HUES48 (cell line): ENCODE measurements around the gene CEP128.

ENCODE experiments used
- H3K27ac ChIP-seq: one replicate; pipeline ENCODE4 v1.7.0; 2013; ENCODE audit warnings: low read depth, low read length, inconsistent platforms
- H3K27me3 ChIP-seq: 2 replicates; pipeline ENCODE4 v1.6.1; 2013; ENCODE audit warnings: mild to moderate bottlenecking, low read length; ENCODE audit not compliant: control insufficient read depth, insufficient read depth
- H3K36me3 ChIP-seq: 2 replicates; pipeline ENCODE4 v1.6.1; 2013; ENCODE audit warnings: low read length; ENCODE audit not compliant: control insufficient read depth, insufficient read depth
- H3K4me1 ChIP-seq: 2 replicates; pipeline ENCODE4 v1.6.1; 2013; ENCODE audit warnings: mild to moderate bottlenecking, low read length; ENCODE audit not compliant: control insufficient read depth, insufficient read depth
- H3K4me3 ChIP-seq: 2 replicates; pipeline ENCODE4 v1.5.1; 2013; ENCODE audit warnings: mild to moderate bottlenecking, low read depth, low read length
- H3K9ac ChIP-seq: 2 replicates; pipeline ENCODE4 v1.6.1; 2013; ENCODE audit warnings: mild to moderate bottlenecking, low read depth, low read length, moderate library complexity
- H3K9me3 ChIP-seq: 2 replicates; pipeline ENCODE4 v1.6.1; 2013; ENCODE audit warnings: low read length; ENCODE audit not compliant: control insufficient read depth, insufficient read depth

CEP128 gene

DNA sequence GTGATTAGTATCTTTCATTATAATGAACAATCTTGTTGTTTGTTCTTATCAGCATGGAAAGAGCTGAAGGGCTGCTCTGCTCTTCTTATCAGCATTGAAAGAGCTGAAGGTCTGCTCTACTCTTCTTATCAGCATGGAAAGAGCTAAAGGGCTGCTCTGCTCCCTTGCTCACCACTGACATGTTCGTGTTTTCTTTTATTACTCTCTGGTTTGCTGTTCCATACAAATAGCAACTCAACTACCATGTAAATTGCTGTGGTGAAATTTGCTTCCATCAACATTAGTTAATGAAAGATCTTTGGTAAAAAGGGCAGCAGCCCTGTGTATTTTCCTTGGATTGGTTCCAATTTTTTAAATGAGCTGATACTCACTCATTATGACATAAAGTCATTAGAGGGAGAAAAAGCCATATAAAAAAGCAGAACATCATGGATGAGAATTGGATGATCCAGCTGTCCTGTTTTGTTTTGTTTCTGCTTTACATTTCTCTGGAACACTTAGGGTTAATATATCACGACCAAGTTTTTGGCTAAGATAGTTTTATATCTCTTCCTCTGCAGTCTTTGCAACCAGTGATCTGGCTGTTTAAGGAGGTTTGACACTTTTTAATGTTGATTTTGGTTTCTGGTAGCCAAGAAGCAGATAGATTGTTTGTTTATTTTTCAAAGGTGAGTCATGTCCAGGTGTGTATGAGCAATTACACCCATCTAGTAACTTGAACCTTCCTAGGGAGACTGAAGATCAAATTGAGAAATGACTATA, 356.6 kb downstream of the CEP128 start:
- H3K9me3 ChIP-seq: no peaks in the 10 kb centered on the region
- H3K4me3 ChIP-seq: no peak overlapping the region
- H3K36me3 ChIP-seq: no peaks in the 10 kb centered on the region
- no peak overlapping the region for H3K27ac ChIP-seq
- H3K9ac ChIP-seq: no peak overlapping the region
- H3K27me3 ChIP-seq: no peaks in the 10 kb centered on the region
- H3K4me1 ChIP-seq: peaks cover 3% of the 10 kb centered on the region; the same call in 1 of the 2 replicates

DNA sequence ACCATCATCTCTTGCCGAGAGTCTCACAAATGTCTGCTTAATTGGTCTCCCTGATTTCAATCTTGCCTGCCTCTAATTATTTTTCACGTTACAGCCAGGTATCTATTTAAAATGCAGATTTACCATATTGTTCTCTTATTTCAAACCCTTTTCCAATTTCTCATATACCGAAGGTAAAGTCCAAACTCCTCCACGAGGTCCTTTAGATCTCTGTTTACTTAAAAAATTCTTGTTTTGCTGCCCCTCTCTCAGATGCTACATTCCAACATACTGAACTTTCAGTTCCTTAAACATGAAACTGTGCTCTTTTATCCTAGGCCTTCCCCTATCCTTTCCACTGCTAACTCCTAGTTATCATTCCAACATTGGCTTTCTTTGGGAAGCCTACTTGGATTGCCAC, 363.9 kb downstream of the CEP128 start:
- no peak overlapping the region for H3K27ac ChIP-seq
- no peak overlapping the region for H3K4me3 ChIP-seq
- H3K9ac ChIP-seq: no peak overlapping the region
- H3K4me1 ChIP-seq: peaks cover 22% of the 10 kb centered on the region
- no peaks in the 10 kb centered on the region for H3K36me3 ChIP-seq
- no peaks in the 10 kb centered on the region for H3K27me3 ChIP-seq
- H3K9me3 ChIP-seq: no peaks in the 10 kb centered on the region

GRCh38 chr14:80576401-80576800, 365.1 kb downstream of the CEP128 start:
- H3K9me3 ChIP-seq: no peaks in the 10 kb centered on the region
- no peak overlapping the region for H3K27ac ChIP-seq
- H3K27me3 ChIP-seq: no peaks in the 10 kb centered on the region
- no peak overlapping the region for H3K4me3 ChIP-seq
- H3K9ac ChIP-seq: no peak overlapping the region
- H3K4me1 ChIP-seq: peaks cover 22% of the 10 kb centered on the region
- no peaks in the 10 kb centered on the region for H3K36me3 ChIP-seq

DNA sequence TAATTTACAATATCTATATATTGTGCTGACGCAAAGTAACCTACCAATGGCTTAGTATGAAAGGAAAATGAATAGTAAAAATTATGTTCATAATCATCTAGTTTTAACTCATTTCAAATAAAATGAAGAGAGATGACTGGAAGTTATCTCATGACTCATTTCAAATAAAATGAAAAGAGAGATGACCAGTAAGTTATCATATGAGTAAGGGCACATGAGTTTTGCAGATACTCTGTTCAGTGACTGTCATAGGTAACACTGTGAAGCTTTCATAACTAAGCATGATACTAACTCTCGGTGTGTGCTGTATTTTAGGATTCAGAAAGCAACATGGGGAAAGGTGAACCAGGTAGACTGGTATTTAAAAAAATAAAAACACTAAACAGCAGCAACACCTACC, 365.8 kb downstream of the CEP128 start:
- Histone ChIP-seq H3K9ac (no peak overlapping the region), H3K36me3 (no peaks in the 10 kb centered on the region), H3K4me3 (no peak overlapping the region), H3K27me3 (no peaks in the 10 kb centered on the region), H3K9me3 (no peaks in the 10 kb centered on the region), H3K4me1 (peaks cover 22% of the 10 kb centered on the region), H3K27ac (no peak overlapping the region)

DNA sequence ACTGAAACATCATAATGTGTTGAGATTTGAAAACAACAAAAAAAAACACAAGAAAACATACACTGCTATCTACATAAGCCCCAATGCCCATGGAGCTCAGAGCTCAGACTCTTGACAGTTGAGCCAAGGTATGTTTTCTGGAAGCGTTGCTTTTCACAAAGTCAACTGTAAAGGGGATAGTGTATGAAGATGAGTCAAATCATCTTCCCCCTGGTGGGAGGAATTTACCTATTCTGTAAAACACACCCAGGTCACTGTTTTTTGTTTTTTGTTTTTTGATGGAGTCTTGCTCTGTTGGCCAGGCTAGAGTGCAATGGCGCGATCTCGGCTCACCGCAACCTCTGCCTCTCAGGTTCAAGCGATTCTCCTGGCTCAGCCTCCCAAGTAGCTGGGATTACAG, 368.9 kb downstream of the CEP128 start:
- no peak overlapping the region for H3K9ac ChIP-seq
- H3K36me3 ChIP-seq: no peaks in the 10 kb centered on the region
- peaks cover 21% of the 10 kb centered on the region for H3K4me1 ChIP-seq
- no peaks in the 10 kb centered on the region for H3K9me3 ChIP-seq
- H3K4me3 ChIP-seq: no peak overlapping the region
- no peak overlapping the region for H3K27ac ChIP-seq
- H3K27me3 ChIP-seq: no peaks in the 10 kb centered on the region

GRCh38 chr14:80570930-80571298, 370.6 kb downstream of the CEP128 start:
- H3K9ac ChIP-seq: no peak overlapping the region
- no peaks in the 10 kb centered on the region for H3K27me3 ChIP-seq
- H3K4me3 ChIP-seq: no peak overlapping the region
- H3K4me1 ChIP-seq: peaks cover 18% of the 10 kb centered on the region
- no peaks in the 10 kb centered on the region for H3K36me3 ChIP-seq
- no peak overlapping the region for H3K27ac ChIP-seq
- H3K9me3 ChIP-seq: no peaks in the 10 kb centered on the region

- H3K27ac ChIP-seq: no peak overlapping the region
- peaks cover 12% of the 10 kb centered on the region for H3K4me1 ChIP-seq
- no peak overlapping the region for H3K9ac ChIP-seq
- no peak overlapping the region for H3K4me3 ChIP-seq
- H3K27me3 ChIP-seq: no peaks in the 10 kb centered on the region
- H3K9me3 ChIP-seq: no peaks in the 10 kb centered on the region
- no peaks in the 10 kb centered on the region for H3K36me3 ChIP-seq
These were observed 373.5 kb downstream of the CEP128 start for GRCh38 chr14:80567905-80568536.

DNA sequence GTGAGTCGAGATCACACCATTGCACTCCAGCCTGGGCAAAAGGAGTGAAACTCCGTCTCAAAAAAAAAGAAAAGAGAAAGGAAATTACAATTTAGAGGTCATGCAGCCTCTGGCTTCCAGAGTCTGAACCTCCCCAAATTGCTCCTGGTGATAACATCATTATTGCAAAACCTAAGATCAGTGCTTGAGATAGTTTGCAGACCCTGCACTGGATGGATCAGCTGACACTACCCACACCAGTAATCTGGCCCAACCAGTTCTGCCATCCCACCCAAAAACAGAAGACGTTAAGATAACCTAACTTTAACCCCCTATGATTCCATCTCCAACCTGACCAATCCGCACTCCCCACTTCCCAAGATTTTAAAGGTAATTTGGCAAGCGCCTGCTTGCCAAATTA, 376.5 kb downstream of the CEP128 start:
- H3K27me3 ChIP-seq: no peaks in the 10 kb centered on the region
- H3K9ac ChIP-seq: no peak overlapping the region
- no peaks in the 10 kb centered on the region for H3K36me3 ChIP-seq
- no peaks in the 10 kb centered on the region for H3K9me3 ChIP-seq
- no peak overlapping the region for H3K27ac ChIP-seq
- peaks cover 12% of the 10 kb centered on the region for H3K4me1 ChIP-seq
- no peak overlapping the region for H3K4me3 ChIP-seq

GRCh38 chr14:80564051-80564450, 377.5 kb downstream of the CEP128 start:
- Histone ChIP-seq H3K27ac (no peak overlapping the region), H3K9me3 (no peaks in the 10 kb centered on the region), H3K4me1 (peaks cover 12% of the 10 kb centered on the region), H3K27me3 (no peaks in the 10 kb centered on the region), H3K9ac (no peak overlapping the region), H3K4me3 (no peak overlapping the region), H3K36me3 (no peaks in the 10 kb centered on the region)

DNA sequence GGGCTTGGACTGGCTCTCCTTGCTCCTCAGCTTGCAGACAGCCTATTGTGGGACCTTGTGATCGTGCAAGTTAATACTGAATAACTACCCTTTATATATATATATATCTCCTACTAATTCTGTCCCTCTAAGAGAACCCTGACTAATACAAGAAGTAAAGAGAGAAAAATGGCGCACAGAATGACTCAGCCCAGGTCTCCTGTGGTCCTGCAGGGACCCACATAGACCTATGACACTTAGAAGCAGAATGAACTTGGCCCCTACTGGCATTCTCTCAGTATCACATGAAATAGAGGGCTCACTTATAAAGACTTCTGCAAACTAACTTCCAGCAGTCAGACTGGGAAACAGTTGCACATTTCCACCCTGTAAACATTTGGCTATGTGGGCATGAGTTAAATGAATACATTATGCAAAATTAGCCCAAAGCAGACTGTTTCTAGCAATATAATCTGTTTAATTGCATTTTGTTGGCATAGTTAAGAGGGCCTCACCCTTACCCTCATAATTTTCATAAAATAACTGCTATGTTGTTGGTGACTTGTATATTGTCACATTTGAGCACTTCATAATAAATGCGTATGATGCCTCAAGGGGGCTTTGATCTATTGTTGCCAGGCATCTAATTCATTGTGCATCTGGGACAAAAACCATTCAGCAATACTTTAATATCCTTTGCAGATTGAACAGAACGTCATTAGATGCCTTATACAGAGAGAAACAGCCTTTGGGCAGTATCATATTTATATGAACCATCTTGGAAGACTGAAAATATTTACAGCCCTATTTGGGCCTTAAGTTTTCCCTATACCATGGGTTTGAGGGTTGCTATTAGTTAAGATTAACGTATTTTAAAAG, 380.5 kb downstream of the CEP128 start:
- no peak overlapping the region for H3K27ac ChIP-seq
- no peak overlapping the region for H3K9ac ChIP-seq
- H3K4me1 ChIP-seq: peaks cover 7% of the 10 kb centered on the region; the same call in 1 of the 2 replicates
- no peaks in the 10 kb centered on the region for H3K36me3 ChIP-seq
- H3K9me3 ChIP-seq: no peaks in the 10 kb centered on the region
- no peaks in the 10 kb centered on the region for H3K27me3 ChIP-seq
- no peak overlapping the region for H3K4me3 ChIP-seq

DNA sequence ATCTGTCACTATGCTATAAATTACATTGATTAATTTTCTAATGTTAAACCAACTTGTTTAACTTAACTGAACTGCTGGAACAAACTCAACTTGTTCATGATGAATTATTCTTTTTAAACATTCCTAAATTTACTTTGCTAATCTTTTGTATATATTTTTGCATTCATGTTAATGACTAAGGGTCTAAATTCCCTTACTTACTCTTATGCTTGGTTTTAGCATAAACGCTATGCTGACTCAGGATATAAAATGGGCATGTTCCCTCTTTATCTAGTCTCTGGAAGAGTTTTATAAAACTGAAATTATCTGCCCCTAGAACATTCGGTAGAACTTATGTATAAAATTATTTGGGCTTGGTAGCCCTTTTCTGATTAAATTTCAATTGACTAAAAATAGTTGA, 387.4 kb downstream of the CEP128 start:
- H3K4me1 ChIP-seq: no peaks in the 10 kb centered on the region
- H3K9me3 ChIP-seq: no peaks in the 10 kb centered on the region
- H3K27ac ChIP-seq: no peak overlapping the region
- H3K4me3 ChIP-seq: no peak overlapping the region
- H3K9ac ChIP-seq: no peak overlapping the region
- H3K36me3 ChIP-seq: no peaks in the 10 kb centered on the region
- H3K27me3 ChIP-seq: no peaks in the 10 kb centered on the region
